Ramos (cell line): ENCODE measurements around the gene CLIP2.
"Not testable (repeated sequence)": the region's sequence is repeated elsewhere in the genome, so short reads cannot be mapped to it uniquely, and the experiment has no call there.

Source experiments
- in situ Hi-C: fragments of 300-500 bp; cut with MboI; formaldehyde crosslinking; loops from one replicate; pipeline ENCODE4 v1.14.3; 2022; ENCODE audit warnings: low sequenced_read_pairs; ENCODE audit not compliant: unreplicated experiment

Gene CLIP2

GRCh38 chr7:74325210-74325565, 36.0 kb downstream of the CLIP2 start:
- in situ Hi-C loops: no loop called here

DNA sequence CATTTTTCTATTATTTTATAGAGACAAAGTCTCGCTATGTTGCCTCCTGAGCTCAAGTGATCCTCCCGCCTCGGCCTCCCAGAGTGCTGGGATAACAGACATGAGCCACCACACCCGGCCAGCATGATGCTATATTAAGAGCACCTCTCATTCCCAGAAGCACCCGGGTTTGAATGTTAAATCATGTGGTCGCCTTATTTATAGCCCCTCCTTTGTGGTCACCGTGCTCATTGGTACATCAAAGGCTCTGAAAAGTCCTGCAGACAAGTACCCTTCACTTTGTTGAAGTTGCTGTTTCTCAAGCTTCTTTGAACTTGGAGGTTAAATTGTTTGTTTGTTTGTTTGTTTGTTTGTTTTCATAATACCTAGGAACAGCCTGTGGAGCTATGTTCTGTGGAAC, 40.0 kb downstream of the CLIP2 start:
- in situ Hi-C loops: no loop called here

GRCh38 chr7:74332373-74333176, 43.4 kb downstream of the CLIP2 start:
- in situ Hi-C loops: no loop called here

- in situ Hi-C loops: no loop called here
Measured at GRCh38 chr7:74334030-74334429, 44.8 kb downstream of the CLIP2 start.

- in situ Hi-C loops: no loop called here
Measured at GRCh38 chr7:74337926-74338325, 48.7 kb downstream of the CLIP2 start.

- in situ Hi-C loops: no loop called here
Measured at GRCh38 chr7:74338366-74339108, 49.3 kb downstream of the CLIP2 start.

- in situ Hi-C loops: not testable (repeated sequence)
Measured at GRCh38 chr7:74339648-74340047, 50.4 kb downstream of the CLIP2 start.

DNA sequence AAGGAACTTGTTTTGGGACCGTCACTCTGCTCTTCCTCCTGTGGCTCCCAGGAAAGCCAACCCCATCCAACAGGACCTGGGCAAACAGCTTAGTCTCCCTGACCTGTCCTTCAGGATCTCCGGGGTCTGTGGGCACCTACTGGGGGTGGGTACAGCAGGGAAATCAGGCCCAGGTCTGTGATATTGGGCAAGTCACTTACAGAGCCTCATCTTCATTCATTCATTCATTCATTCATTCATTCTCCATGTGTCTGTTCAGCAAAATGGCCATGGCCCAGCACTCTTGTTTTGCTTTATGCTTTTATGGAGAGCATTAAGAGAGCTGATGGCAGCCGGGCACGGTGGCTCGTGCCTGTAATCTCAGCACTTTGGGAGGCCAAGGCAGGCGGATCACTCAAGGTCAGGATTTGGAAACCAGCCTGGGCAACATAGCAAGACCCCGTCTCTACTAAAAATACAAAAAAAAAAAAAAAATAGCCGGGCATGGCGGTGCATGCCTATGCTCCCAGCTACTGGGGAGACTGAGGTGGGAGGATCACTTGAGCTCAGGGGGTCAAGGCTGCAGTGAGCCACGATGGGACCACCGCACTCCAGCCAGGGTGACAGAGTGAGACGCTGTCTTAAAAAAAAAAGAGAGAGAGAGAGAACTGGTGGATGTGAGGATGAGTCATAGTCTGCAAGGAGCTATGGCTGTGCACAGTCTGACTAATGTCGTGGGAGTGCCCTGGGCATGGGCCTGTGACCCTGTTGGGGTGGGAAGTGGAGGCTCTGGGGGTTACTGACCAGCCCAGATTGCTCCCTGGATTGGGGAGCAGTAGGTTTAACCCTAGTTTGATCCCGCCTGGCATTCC, 54.3 kb downstream of the CLIP2 start:
- in situ Hi-C loops: no loop called here

GRCh38 chr7:74344132-74344496, 54.9 kb downstream of the CLIP2 start:
- in situ Hi-C loops: no loop called here

DNA sequence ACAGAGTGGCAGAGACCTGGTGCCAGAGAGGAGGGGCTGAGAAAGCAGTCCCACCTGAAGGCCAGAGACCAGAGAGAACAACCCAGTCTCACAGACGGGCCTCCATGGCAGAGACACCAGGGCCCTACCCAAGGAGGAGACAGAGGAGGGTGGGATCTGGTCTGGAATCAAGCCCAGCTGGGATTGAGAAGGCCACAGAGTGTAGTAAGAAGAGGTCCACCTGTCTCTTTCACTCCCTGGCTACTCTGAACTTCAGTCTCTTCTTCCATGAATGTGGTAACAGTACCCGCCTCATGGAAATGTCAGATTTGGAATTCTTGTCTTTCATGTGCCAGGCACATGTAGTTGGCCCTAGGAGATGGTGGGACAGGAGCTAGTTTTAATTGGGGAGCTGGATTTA, 55.6 kb downstream of the CLIP2 start:
- in situ Hi-C loops: no loop called here

- in situ Hi-C loops: no loop called here
Measured at GRCh38 chr7:74345970-74346369, 56.8 kb downstream of the CLIP2 start.

DNA sequence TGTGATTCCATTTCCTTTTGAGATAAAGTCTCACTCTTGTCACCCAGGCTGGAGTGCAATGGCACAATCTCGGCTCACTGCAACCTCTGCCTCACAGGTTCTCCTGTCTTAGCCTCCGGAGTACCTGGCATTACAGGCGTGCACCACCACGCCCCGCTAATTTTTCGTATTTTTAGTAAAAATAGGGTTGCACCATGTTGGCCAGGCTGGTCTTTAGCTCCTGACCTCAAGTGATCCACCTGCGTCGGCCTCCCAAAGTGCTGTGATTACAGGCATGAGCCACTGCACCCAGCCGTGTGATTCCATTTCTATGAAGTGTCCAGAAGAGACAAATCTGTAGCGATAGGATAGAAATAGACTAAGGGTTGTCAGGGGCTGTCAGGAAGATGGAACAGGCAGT, 60.4 kb downstream of the CLIP2 start:
- in situ Hi-C loops: no loop called here

- in situ Hi-C loops: no loop called here
Measured at GRCh38 chr7:74350751-74351150, 61.5 kb downstream of the CLIP2 start.

GRCh38 chr7:74351836-74352235, 62.6 kb downstream of the CLIP2 start:
- in situ Hi-C loops: no loop called here

GRCh38 chr7:74352551-74353138, 63.4 kb downstream of the CLIP2 start:
- in situ Hi-C loops: not testable (repeated sequence)

DNA sequence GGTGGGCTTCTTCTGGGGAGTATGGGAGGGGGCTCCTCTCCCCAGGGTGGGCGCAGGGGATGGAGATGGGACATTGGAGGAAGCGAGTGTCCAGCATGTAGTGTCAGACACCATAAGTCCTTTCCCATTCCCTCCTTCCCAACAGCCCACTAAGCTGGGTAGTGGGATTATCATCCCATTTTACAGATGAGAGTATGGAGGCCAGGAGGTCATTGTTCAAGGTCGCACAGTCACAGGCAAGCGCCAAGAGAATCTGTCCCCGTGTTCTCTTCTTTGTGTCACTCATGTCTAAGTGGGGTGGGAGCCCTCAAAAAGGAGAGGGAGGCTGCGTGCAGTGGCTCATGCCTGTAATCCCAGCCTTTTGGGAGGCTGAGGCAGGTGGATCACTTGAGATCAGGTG, 64.8 kb downstream of the CLIP2 start:
- in situ Hi-C loops: no loop called here

DNA sequence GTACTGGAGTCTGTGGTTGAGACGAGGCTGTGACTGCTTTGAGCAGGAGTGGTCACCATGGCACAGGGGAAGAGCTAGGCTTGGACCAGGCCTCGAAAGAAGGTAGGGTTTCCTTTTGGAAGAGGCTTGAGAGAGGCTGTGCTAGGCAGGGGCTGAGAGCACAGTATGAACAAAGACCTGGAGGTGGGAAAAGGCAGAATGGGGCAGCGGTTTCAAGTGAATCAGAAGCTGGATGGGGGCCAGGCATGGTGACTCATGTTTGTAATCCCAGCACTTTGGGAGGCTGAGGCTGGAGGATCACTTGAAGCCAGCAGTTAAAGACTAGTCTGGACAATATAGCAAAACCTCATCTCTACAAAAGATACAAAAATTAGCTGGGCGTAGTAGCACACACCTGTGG, 65.9 kb downstream of the CLIP2 start:
- in situ Hi-C loops: no loop called here

GRCh38 chr7:74356589-74357315, 67.5 kb downstream of the CLIP2 start:
- in situ Hi-C loops: no loop called here

GRCh38 chr7:74360008-74360407, 70.8 kb downstream of the CLIP2 start:
- in situ Hi-C loops: no loop called here

GRCh38 chr7:74362266-74362665, 73.1 kb downstream of the CLIP2 start:
- in situ Hi-C loops: no loop called here
